SKM-1 (cell line): Measurements from ENCODE around the gene APMAP.
"Not testable (repeated sequence)": the region's sequence is repeated elsewhere in the genome, so short reads cannot be mapped to it uniquely, and the experiment has no call there.

Experiments
- DNase-seq: peaks from one replicate; lab custom pipeline; 2025; ENCODE audit not compliant: unreplicated experiment; lab: John Stamatoyannopoulos, UW

The APMAP gene

DNA sequence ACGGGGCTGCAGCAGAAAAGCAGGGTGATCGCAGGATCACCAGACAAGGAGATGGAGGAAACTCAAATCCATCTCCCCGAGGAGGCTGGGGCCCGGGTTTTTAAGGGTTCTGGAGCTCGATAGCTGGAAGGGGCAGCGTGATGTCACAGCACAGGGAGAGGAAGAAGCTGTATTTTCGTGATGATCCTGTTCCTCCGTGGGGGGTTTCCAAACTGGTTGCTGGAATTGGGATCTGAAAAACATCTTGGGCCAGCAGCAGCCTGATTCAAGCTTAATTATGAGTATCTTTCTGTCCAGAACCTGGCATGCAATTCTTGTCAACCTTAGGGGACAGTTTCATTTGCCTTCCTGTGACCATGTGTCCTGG lies 39.4 kb downstream of the APMAP start:
- no peak for DNase-seq

DNA sequence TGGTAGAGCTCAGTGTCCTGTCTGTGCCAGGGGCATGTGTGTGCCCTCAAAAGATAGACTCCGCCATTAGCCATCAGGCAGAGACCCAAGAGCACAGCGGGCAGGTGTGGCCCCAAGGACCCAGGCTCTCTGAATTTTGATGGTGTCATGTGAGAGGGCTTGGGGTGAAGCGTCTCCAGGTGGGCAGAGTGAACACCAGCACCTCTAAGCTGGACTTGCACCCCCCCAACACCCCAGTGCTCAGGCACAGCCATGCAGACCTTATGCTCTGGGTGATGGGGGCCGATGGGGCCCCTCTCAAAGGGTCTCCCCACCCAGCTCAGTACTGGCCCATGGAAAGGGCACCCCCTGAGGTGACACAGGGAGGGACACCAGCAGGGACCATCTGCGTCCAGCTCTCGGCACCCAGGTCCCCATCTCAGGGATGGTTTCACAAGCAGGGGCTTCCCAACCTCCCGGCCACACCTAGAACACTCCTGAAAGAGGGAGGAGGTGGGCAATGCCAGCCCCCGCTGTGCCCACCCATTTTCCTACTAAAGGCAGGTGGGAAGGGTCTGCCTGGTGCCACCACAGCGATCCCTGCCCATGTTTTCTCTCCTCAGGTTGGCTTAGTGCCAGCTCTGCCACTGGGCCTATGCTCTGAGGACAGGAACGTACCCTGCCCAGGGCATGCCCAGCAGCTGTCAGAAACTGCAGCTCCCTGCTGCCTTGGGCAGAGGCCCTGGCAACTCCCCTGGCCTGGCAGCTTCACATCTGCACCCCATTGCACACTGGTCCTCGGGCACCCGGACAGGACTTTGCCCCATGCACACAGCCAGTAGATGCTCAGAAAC lies 40.0 kb downstream of the APMAP start:
- DNase-seq, result no peak

DNA sequence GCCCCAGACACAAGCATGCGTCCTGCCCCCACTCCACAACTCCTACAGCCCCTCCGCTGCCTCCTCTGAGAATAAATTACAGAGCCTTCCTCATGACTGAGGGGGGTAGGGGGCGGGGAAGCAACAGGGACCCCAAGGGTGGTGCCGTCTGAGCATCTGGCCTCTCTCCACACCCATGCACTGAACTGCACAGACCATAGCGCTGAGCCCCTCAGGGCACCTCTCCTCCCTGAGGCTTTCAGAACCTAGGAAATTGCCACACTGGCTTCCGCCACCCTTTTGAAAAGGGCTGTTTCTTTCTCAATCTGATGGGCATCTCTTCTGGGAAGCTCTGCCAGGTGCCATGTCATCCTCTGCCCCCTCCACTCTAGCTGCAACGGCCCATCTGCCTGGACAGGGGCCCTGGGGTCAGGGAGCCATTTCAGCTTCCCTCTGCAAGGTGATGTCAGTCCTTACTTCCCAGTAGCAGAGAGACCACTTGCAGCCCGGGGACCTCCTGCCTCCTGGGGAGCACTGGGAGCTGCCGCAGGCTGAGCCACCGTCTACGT lies 40.9 kb downstream of the APMAP start:
- DNase-seq, result no peak

DNA sequence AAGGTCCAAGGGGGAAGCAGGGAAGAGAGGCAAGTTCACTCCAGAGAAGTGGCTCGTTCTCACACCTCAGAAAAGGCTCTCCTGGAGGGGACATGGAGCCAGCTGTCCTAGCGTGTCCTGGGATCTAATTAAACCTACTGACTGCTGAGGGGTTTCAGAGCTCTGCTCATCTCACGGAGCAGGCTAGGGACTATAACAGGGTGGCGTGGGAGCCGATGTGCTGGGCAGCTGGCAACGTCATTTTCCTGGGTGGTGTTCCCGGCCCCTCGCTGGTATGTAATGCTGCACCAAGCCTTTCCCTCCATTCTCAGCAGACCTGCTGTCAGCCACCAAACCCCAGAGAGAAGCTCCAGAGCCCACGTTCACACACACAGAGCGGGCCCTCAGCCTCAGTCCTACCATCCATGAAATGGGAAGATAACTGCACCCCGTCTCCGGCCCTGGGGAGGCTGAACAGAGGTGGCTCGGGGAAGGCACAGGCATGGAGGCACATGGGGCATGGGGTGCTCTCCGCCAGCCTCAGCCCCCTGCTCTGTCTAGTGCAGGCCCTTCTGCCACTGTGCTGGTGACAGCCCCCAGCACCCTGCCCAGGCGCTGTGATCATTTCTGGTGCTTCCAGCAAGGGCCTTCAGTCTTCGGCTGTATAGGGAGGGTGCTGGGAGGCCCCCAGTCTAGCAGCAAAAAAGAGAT lies 41.6 kb downstream of the APMAP start:
- no peak for DNase-seq

DNA sequence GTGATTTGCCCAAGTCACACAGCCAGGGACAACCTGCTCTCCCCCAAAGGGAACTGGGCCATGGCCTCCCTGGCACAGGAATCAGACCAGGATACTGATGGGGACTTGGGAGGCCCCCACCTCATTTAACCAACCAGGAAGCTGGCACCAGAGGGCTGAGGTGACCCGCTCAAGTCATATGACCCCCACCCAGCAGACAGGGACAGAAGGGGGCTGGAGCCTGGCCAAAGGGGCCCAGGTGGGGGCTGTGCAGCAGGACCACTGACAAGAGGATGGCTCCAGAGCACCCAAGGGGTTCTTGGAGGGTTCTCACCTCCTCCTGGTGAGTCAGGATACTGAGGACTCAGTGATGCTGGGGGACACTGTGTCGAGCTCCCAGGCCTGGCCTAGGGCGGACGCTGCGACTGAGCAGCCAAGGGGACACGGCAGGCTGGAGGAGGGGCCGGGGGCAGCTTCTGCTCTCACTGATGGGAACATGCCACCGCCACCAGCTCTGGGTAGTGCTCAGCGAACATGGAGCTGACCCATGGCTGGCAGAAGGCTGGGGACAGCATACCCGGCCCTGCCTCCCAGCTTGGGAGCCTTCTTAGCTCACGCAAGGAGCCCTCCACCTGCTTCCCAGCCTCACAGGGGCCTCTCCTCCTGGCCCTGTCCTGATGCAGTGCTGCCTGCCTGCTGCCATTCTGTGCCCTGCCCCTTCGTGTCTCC lies 42.3 kb downstream of the APMAP start:
- DNase-seq, result no peak

DNA sequence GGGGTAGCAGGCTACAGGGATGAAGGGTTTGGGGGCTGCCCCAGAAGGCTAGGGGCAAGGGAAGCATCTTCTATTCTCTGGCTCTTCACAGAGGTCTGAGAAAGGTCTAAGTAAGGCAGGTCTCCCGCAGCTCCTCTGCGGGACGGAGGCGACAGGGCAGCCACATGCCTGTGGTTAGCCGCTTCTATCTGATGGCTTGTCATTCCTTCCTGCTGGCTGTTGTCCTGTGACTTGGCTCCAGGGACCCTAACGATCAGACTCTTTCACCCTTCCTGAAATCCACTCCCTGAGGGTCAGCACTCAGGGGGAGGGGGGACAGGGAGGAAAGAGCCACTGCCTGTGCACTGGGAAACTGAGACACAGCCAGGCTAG lies 42.8 kb downstream of the APMAP start:
- DNase-seq, result no peak

DNA sequence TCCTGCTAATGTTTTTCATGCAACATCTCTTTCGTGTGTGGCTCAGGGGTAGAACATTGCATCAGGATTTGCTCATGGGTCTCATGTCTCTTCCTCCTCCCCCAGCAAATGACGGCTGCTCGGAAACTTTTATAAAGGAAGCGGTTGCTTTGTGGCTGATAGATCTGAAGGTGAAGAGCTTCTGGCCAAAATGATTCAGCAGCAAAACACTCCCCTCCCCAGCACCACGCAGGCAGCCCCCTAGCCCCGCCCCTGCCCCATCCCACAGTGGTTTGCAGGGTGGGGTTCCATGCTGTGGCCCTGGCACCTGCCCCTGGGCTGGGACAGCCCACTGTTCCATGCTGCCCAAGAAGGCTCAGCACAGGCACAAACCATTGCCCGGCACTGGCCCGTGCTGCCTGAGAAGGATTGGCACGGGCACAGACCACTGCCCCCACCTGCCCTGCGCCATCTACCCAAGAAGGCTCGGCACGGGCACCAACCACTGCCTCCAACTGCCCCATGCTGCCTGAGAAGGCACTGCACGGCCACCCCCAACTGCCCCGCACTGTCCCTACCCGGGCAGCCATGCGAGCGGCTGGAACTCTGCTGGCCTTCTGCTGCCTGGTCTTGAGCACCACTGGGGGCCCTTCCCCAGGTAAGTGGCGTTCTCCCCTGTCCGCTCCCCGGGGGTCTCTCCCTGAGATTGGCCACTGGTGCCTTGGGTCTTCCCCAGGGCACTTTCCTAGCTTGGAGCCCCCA lies 43.4 kb downstream of the APMAP start, which contains the start of gene CST7:
Gene CST7, plus strand, starts transcription at position 331 of the 741 bp plus-strand sequence. Its CDS starts 237 bp downstream, at position 568.
- DNase-seq, result no peak

DNA sequence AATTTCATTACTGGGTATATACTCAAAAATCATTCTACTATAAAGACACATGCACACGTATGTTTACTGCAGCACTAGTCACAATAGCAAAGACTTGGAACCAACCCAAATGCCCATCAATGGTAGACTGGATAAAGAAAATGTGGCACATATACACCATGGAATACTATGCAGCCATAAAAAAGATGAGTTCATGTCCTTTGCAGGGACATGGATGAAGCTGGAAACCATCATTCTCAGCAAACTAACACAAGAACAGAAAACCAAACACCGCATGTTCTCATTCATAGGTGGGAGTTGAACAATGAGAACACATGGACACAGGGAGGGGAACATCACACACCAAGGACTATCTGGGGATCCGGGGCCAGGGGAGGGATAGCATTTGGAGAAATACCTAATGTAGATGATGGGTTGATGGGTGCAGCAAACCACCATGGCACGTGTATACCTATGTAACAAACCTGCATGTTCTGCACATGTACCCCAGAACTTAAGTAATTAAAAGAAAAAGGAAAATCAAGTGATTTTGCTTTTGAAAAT lies 44.1 kb downstream of the APMAP start:
- not testable (repeated sequence) for DNase-seq

DNA sequence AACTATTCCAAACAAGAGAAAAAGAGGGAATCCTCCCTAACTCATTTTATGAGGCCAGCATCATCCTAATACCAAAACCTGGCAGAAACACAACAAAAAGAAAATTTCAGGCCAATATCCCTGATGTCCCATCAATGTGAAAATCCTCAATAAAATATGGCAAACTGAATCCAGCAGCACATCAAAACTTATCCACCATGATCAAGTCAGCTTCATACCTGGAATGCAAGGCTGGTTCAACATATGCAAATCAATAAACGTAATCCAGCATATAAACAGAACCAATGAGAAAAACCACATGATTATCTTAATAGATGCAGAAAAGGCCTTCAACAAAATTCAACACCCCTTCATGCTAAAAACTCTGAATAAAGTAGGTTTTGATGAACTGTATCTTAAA lies 46.2 kb downstream of the APMAP start:
- DNase-seq, result not testable (repeated sequence)

DNA sequence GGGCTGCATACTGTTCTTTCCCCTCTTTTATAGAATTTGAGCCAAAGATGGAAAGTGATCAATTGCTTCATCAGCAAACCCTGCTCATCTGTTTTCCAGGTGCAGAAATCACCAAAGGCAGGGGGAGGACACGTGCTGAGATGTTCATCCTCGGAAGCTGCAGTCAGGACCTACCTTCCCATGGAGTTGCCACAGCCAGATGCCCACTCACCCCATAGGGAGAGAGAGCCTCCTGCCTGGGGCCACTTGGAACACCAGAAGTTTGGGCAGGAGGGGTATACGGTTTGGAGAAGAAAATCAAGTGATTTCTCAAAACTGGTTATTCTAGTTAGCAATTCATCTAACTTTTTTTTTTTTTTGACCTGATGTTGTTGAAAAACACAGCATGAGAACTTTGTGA lies 48.8 kb downstream of the APMAP start:
- no peak for DNase-seq

DNA sequence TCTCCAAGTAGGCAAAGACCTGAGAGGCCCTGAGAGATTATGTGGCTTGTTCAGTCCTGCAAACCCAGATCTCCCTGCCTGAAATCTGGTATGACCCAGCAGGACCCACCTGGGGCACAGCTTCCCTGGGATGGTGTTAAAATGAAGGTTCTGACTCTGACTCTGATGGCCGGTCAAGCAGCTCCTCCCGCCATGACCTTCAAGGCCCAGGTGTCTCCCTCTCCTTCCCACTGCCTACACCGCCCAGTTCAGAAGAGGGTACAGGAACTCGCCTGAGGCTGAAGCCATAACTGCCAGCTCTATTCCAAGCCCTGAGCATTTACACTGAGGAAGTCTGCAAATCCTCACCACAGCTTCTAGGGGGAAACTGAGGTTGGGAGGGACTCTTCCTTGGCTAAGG lies 49.4 kb downstream of the APMAP start:
- no peak for DNase-seq

DNA sequence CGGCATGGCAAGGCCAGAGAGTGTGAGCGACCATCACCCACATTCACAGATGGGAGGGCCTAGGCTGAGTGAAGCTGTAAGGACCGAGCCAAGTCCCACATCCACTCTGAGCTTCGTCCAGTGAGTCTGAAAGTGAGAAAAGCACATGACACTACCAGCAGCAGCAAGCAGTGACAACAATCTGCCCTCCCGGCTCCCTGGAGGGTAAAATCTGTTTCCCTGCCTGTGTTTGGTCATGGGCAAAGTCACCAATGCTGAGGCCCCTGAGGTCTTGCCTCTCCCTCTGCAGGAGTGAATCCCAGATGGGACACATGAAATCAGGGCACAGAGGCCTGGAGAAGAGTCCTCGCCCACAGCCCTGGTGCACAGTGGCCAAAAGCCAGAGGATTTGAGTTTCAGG lies 49.9 kb downstream of the APMAP start:
- no peak for DNase-seq

DNA sequence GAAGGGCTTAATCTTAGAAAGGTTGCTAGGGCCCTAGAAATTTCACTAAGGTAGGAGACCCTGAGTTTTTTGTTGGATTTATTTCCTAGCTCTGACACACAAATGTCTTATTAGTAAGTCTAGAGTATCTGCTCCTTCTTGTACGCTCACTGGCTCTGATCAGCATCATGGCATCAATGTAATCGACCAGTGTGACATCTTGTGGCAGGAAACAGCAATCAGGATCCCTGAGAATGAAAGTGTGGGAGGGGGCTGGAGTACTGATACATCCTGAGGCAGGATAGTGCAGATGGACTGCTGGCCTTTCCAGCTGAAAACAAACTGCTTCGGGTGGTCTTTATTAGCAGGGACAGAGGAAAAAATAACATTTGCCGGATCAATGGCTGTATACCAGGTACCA lies 53.5 kb downstream of the APMAP start:
- no peak for DNase-seq

DNA sequence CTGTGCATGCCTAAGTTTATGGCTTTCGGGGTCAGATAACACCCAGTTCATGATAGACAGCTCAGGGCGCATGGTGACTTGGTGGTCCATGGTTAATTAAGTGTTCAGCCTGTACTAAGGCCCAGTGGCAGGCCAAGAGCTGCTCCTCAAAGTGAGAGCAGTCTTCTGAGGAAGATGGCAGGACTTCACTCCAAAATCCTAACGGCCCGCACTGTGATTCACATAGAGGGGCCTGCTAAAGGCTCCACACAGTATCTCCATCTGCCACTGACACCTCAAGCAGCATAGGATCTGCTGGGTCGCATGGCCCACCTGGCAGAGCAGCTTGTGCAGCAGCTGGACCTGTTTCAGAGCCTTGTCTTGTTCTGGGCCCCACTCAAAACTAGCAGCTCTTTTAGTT lies 54.1 kb downstream of the APMAP start:
- DNase-seq, result no peak

DNA sequence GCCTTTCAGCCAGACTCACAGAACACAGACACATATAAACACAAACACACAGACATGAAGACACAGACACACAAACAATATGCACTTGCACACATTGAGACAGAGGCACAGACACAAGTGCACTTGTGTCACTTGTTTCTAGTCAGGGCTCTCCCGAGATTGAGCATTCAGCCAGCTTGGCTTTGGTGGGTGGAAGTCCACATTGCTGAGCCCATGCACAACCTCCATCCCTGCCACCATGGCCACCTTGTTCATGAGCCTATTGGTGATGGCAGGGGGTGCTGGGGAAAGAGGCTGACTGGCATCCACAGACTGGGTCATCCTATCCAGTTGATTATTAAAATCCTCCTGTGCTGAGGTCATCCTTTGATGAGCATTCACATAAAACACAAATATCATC lies 55.0 kb downstream of the APMAP start:
- DNase-seq, result no peak

DNA sequence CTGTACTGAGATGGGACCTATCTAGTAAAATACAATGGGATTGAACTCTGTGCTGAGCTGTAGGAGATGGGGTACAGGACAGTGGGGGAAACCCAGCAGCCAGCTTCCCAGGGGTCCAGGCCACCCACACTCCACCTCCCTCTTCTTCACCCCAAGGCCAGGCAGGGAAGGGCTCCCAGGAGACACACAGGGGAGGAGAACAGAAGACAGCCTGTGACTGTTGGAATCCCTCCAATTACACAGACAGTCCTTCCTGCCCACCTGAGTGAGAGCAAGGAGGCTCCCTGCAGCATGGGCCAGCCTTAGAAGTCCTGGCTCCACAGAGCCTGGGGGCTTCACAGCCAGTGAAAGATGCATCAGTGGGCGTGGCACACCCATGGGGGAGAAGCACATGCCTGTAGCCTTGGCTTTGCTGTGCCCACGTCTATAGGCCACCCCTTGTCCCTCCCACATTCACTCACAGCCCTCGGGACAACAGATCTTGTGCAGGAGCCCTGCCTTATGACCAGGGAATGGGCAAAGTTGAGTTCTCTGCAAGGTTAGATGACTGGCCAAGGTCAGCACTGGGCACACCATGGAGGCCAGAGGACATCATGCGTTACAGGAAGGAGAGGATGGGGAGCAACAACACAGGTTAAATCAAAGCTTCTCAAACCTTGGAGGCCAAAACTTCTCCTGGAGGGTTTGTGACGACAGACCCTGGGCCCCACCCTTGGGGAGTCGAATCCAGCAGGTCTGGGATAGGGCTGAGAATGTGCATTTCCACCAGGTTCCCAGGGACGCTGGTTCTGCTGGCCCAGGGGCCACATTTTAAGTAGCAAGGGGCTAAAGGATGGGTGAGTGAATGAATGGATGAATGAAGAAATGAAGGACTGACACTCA lies 55.8 kb downstream of the APMAP start:
- no peak for DNase-seq

DNA sequence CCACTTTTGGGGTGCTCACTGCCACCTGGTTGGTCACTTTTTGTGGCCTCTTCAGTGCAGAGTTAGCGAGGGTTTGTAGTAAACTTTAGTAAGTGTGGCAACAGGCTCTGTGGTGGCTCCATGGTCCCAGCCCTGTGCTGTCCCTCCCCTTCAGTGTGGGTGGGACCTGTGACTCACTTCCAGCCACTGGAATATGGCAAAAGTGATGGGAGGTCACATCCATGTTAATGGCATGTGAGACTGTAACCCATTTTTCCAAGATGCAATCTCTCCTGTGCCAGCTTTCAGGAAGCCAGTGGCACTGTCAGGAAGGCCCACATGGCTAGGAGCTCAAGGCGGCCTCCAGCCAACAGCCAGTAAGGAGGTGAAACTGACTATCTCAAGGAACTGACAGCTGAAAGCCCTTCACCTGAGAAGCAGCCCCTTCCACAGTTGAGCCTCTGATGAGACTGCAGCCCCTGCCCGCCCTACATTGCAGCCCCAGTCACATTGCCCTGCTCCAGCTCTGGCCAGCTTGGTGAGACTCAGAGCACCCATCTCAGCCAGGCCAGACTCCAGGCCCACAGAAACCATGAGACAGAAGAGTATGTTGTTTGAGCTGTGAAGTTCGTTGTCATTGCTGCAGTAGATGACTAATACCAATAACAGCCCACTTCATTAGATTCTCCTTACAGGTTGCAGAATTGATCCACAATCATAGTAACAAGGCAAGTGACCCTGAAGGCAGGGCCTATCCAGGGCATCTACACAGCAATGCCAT lies 56.6 kb downstream of the APMAP start:
- no peak for DNase-seq

DNA sequence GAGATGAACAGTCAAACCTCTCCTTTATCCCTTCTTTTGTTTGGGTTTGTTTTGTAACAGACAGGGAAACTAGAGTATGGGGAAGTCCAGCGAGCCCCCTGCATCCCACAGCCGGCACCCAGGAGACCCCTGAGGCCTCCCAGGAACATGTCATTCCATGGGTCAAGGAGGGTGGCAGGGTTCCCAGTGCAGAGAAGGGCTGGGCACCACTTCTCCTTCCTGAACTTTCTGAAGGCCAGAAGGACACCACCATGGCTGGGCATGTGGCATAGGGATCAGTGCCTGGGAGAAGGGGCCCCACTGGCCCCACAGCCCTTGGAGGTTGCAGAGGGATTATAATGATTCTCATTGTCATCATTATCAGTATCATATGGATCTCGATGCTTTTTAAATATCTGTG lies 57.4 kb downstream of the APMAP start:
- DNase-seq, result no peak

DNA sequence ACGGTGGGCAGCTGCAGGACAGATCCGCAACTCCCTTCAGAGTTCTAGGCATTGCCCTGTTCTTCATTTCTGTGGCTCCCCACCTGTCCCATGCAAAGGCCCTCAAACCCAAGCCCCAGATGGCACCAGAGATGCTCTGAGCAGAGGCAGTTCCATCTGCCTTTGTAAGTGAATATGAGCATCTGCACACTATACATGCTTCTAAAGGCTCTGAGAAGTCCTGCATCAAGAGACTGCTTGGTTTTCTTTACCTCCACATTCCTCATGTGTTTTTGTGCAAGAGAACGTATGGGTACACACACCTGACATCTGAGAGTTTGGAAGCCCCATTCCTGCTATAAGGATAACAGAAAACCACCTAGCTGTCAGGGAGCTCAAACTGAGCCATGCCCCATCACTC lies 57.8 kb downstream of the APMAP start:
- DNase-seq, result no peak
